Activated CD4-positive, alpha-beta T cell treated with anti-CD3 and anti-CD28 coated beads for 36 hours (primary cell): Measurements from ENCODE around the gene PMIS2. TPM values are rescaled to one million over a fixed set of nuclear protein-coding genes. Genes with fewer than 3 reads are reported as not detected.
"Not testable (repeated sequence)": the region's sequence is repeated elsewhere in the genome, so short reads cannot be mapped to it uniquely, and the experiment has no call there.

Source experiments
- ATAC-seq: fragments of 200-7000 bp; cut with Tn5 transposase; one replicate; pipeline ENCODE4 v1.10.0; 2021; ENCODE audit warnings: mild to moderate bottlenecking, moderate library complexity
- CTCF ChIA-PET: fragments of 350-600 bp; sonication (Branson Sonifier 250); formaldehyde crosslinking; loops from one replicate; lab custom pipeline; 2021; ENCODE audit warnings: antibody characterized with exemption; lab: Charles Lee
- POLR2A ChIA-PET: fragments of 350-600 bp; sonication (Branson Sonifier 250); formaldehyde crosslinking; loops from one replicate; lab custom pipeline; 2021; ENCODE audit warnings: antibody characterized with exemption, inconsistent platforms; lab: Charles Lee
- DNase-seq: peaks from one replicate; pipeline ENCODE4 v3.0.0-alpha.2; 2020
- H3K27ac Mint-ChIP-seq: one replicate; pipeline ENCODE4 v1.8.0; 2021; ENCODE audit warnings: mixed read lengths
- H3K27me3 Mint-ChIP-seq: one replicate; pipeline ENCODE4 v1.8.0; 2021; ENCODE audit warnings: mixed read lengths
- H3K36me3 Mint-ChIP-seq: one replicate; pipeline ENCODE4 v1.8.0; 2021; ENCODE audit warnings: low read depth, mixed read lengths
- H3K4me1 Mint-ChIP-seq: one replicate; pipeline ENCODE4 v1.8.0; 2021; ENCODE audit warnings: mixed read lengths
- H3K4me3 Mint-ChIP-seq: one replicate; pipeline ENCODE4 v1.8.0; 2021; ENCODE audit warnings: mild to moderate bottlenecking, moderate library complexity, mixed read lengths
- H3K9me3 Mint-ChIP-seq: one replicate; pipeline ENCODE4 v1.8.0; 2021; ENCODE audit warnings: low read depth, mixed read lengths
- intact Hi-C, 2 experiments: fragments of 100-400 bp; cut with DNase I in 1 of 2; cut with micrococcal nuclease in 1 of 2; formaldehyde crosslinking; loops; one replicate each; pipeline versions ENCODE4 v1.14.2 to v1.15.1; 2022 to 2024; cut with DNase I, micrococcal nuclease
- total RNA-seq, 2 experiments: library from RNA; stranded (reverse); gene quantifications; one replicate each; pipeline ENCODE4 v1.2.3, GENCODE V29; 2021

The PMIS2 gene
- total RNA-seq, 2 experiments from 2014 or later, result not detected

DNA sequence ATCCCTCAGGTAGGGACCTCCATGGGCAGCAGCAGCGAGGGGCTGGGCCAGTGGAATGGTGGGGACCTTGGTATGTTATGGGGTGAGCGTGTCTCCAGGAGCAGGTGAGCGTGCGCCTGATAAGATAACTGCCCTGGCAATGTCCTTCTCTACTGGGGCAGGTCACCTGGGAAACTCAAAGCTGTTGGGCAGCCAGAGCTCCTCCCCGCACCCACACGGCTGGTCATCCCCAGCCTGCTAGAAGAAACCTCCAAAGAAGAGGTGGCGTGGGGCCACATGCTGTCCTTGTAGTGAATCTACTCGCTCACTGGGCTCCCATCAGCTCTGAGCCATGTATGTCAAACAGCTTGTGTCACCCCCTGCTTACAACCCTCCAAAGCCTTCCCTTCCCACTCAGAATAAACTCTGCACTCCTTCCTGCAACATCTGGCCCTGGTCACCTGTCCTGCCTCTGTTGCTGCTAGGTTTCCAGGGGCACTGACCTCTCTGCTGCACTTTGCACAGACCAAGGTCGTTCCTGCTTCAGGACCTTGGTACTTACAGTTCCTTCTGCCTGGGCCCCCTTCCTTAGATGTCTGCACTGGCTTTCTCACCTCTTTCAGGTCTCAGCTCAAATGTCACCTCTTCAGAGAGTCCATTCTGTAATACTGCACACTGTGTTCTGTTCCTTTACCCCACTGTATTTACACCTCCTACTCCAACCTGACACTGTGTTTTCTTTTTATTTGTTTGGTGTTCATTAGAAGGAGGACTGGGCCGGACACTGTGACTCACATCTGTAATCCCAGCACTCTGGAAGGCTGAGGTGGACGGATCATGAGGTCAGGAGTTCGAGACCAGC lies 20.7 kb upstream of the PMIS2 start:
- Mint-ChIP-seq H3K4me1 (no peaks in the 10 kb centered on the region), H3K4me3 (no peak overlapping the region), H3K27ac (no peak overlapping the region), H3K9me3 (no peaks in the 10 kb centered on the region), H3K36me3 (no peaks in the 10 kb centered on the region), H3K27me3 (peaks cover 39% of the 10 kb centered on the region)
- DNase-seq (no peak), ATAC-seq (no peak)
- ChIA-PET POLR2A (no interaction called here), CTCF (interaction anchor here (1.0 kb wide), 1 partner anchor 9 kb away, joined by 4 read pairs; no protein-coding TSS in a partner anchor)
- intact Hi-C loops, result no loop called here

DNA sequence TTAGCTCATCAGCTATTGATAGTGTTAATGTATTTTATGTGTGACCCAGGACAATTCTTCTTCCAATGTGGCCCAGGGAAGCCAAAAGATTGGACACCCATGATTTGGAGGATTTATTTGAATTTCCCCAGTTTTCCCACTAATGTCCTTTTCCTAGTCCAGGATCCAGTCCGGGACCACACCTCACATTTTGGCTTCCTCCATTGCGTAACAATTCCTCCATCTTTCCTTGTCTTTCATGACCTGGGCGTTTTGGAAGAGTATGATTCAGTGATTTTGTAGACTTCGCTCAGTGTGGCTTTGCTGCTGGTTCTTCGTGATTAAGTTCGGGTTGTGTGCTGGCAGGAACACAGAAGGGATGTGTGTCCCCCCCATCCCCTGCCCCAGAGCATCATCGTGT lies 19.2 kb upstream of the PMIS2 start:
- H3K4me1 Mint-ChIP-seq, result no peaks in the 10 kb centered on the region
- H3K9me3 Mint-ChIP-seq, result no peaks in the 10 kb centered on the region
- no peak for DNase-seq
- peaks cover 35% of the 10 kb centered on the region for H3K27me3 Mint-ChIP-seq
- intact Hi-C loops, result no loop called here
- H3K27ac Mint-ChIP-seq, result no peak overlapping the region
- no peaks in the 10 kb centered on the region for H3K36me3 Mint-ChIP-seq
- ATAC-seq, result no peak
- ChIA-PET POLR2A (no interaction called here), CTCF (no interaction called here)
- no peak overlapping the region for H3K4me3 Mint-ChIP-seq

- POLR2A ChIA-PET, result no interaction called here
- peaks cover 25% of the 10 kb centered on the region for H3K27me3 Mint-ChIP-seq
These were observed 16.6 kb upstream of the PMIS2 start for GRCh38 chr19:35569281-35569781.

GRCh38 chr19:35571406-35571965 lies 14.5 kb upstream of the PMIS2 start:
- no peak overlapping the region for H3K4me3 Mint-ChIP-seq
- ChIA-PET POLR2A (no interaction called here), CTCF (no interaction called here)
- peak; percentile 55 for ATAC-seq
- DNase-seq, result no peak
- intact Hi-C loops, result no loop called here
- H3K4me1 Mint-ChIP-seq, result no peaks in the 10 kb centered on the region
- peaks cover 13% of the 10 kb centered on the region for H3K36me3 Mint-ChIP-seq
- peaks cover 11% of the 10 kb centered on the region for H3K9me3 Mint-ChIP-seq
- H3K27ac Mint-ChIP-seq, result no peak overlapping the region
- H3K27me3 Mint-ChIP-seq, result peaks cover 20% of the 10 kb centered on the region

More at GRCh38 chr19:35569281-35569781, 16.6 kb upstream of the PMIS2 start:
- H3K4me3 Mint-ChIP-seq, result no peak overlapping the region
- no peak for DNase-seq
- no peaks in the 10 kb centered on the region for H3K4me1 Mint-ChIP-seq
- CTCF ChIA-PET, result no interaction called here
- H3K27ac Mint-ChIP-seq, result no peak overlapping the region
- H3K9me3 Mint-ChIP-seq, result no peaks in the 10 kb centered on the region
- H3K36me3 Mint-ChIP-seq, result no peaks in the 10 kb centered on the region
- no peak for ATAC-seq
- intact Hi-C loops, result no loop called here

DNA sequence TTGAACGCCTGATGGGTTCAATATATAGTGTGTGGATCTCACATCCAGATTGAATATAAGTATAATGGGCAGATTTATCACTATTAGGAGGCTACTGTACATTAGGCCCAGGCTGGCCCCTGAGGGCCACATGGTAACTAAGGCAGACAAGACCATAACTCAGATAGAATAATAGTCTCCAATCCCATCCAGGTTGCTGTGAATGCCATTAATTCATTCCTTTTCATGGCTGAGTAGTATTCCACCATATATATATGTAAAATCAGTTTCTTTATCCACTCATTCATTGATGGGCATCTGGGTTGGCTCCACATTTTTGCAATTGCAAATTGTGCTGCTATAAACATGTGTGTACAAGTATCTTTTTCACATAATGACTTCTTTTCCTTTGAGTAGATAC lies 8.1 kb upstream of the PMIS2 start:
- peaks cover 18% of the 10 kb centered on the region for H3K36me3 Mint-ChIP-seq
- H3K9me3 Mint-ChIP-seq, result peaks cover 18% of the 10 kb centered on the region
- POLR2A ChIA-PET, result no interaction called here
- DNase-seq, result no peak
- H3K4me3 Mint-ChIP-seq, result no peak overlapping the region
- no peak for ATAC-seq
- intact Hi-C loops, result no loop called here
- no peak overlapping the region for H3K27ac Mint-ChIP-seq
- H3K27me3 Mint-ChIP-seq, result peaks cover 2% of the 10 kb centered on the region
- CTCF ChIA-PET, result interaction anchor here (1.3 kb wide), 1 partner anchor 13 kb away, joined by 3 read pairs; no protein-coding TSS in a partner anchor
- no peaks in the 10 kb centered on the region for H3K4me1 Mint-ChIP-seq

GRCh38 chr19:35578707-35579106 lies 7.3 kb upstream of the PMIS2 start:
- Mint-ChIP-seq H3K4me1 (no peaks in the 10 kb centered on the region), H3K27ac (no peak overlapping the region), H3K9me3 (peaks cover 18% of the 10 kb centered on the region), H3K36me3 (peaks cover 18% of the 10 kb centered on the region), H3K27me3 (peaks cover 5% of the 10 kb centered on the region), H3K4me3 (no peak overlapping the region)
- ATAC-seq (no peak), DNase-seq (no peak)
- intact Hi-C loops, result no loop called here
- CTCF ChIA-PET, result interaction anchor here (0.8 to 1.3 kb wide), 2 partner anchors 13 to 31 kb away, joined by 3 read pairs; no protein-coding TSS in a partner anchor
- POLR2A ChIA-PET, result no interaction called here

GRCh38 chr19:35582760-35583159 lies 3.2 kb upstream of the PMIS2 start:
- POLR2A ChIA-PET, result interaction anchor here (0.6 kb wide), 1 partner anchor 180 kb away, joined by 5 read pairs; no protein-coding TSS in a partner anchor
- ATAC-seq, result no peak

DNA sequence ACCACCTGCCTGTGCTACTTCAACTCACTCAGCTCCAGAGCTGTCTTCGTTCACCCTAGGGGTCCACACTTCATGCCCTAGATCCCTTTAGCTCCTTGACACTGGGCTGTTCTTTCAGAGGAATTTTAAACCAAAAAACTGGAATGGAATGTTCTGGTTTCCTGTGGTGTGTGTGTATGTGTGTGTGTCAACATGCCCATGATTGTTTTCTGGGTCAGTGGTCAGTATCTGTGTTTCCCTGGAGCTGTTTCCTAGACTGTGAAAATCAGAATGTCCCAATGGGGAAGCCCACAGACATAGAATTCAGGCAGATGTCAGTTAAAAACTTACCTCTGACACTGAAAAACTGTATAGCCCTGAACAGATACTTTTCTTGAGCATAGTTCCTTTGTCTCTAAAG lies 1.3 kb downstream of the PMIS2 start:
- Mint-ChIP-seq H3K4me1 (no peaks in the 10 kb centered on the region), H3K27ac (no peak overlapping the region), H3K27me3 (peaks cover 14% of the 10 kb centered on the region), H3K4me3 (no peak overlapping the region), H3K36me3 (no peaks in the 10 kb centered on the region), H3K9me3 (no peaks in the 10 kb centered on the region)
- intact Hi-C loops, result no loop called here
- ATAC-seq (no peak), DNase-seq (no peak)
- ChIA-PET POLR2A (no interaction called here), CTCF (interaction anchor here (0.5 to 1.1 kb wide), 4 partner anchors 12 to 229 kb away, joined by 3 to 5 read pairs (median 3); no protein-coding TSS in a partner anchor)

More at GRCh38 chr19:35582760-35583159, 3.2 kb upstream of the PMIS2 start:
- H3K4me1 Mint-ChIP-seq, result no peaks in the 10 kb centered on the region
- no peaks in the 10 kb centered on the region for H3K9me3 Mint-ChIP-seq
- no peak for DNase-seq
- H3K4me3 Mint-ChIP-seq, result no peak overlapping the region
- no peak overlapping the region for H3K27ac Mint-ChIP-seq
- intact Hi-C loops, result no loop called here
- CTCF ChIA-PET, result no interaction called here
- no peaks in the 10 kb centered on the region for H3K36me3 Mint-ChIP-seq
- H3K27me3 Mint-ChIP-seq, result peaks cover 14% of the 10 kb centered on the region

DNA sequence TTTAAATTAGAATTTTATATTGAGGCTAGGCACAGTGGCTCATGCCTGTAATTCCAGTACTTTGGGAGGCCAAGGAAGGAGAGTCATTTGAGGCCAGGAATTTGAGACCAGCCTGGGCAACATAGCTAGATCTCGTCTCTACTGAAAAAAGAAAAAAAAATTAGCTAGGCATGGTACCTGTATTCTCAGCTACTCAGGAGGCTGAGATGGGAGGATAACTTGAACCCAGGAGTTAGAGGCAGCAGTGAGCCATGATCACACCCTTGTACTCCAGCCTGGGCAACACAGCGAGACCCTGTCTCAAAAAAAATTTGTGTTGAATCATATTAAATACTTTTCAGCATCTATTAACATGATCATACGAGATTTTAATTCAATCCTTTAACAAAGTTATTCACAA lies 4.9 kb downstream of the PMIS2 start:
- CTCF ChIA-PET, result interaction anchor here (0.7 to 3.7 kb wide), 4 partner anchors 12 to 81 kb away, joined by 3 to 20 read pairs (median 10); no protein-coding TSS in a partner anchor
- Mint-ChIP-seq H3K4me1 (no peaks in the 10 kb centered on the region), H3K4me3 (no peak overlapping the region), H3K36me3 (no peaks in the 10 kb centered on the region), H3K27ac (no peak overlapping the region), H3K27me3 (peaks cover 8% of the 10 kb centered on the region), H3K9me3 (no peaks in the 10 kb centered on the region)
- intact Hi-C loops, result loop anchor here in 1 of 2 experiments (5.0 kb wide), 1 partner anchor 239 kb away; no protein-coding TSS in a partner anchor
- POLR2A ChIA-PET, result no interaction called here
- ATAC-seq, result no peak
- DNase-seq, result no peak

DNA sequence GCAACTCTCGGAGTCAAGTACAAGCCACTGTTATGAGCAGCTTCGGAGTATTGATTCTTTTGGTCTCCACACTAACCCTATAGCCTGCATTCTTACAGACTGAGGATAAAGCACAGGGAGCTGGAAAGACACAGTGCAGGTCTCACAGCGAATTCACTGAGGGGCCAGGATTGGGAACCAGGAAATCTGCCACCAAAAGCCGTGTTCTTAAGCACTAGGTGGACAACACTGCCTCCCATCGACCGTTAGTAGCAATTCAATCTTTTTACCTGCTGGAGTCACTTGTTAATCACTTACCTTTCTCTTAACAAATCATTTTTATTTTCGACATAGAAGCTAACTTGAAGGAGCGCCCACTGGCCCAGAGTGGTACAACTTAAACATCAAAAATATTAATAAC lies 6.3 kb downstream of the PMIS2 start:
- Mint-ChIP-seq H3K4me3 (no peak overlapping the region), H3K36me3 (no peaks in the 10 kb centered on the region), H3K27ac (no peak overlapping the region), H3K4me1 (peaks cover 4% of the 10 kb centered on the region), H3K27me3 (peaks cover 4% of the 10 kb centered on the region), H3K9me3 (no peaks in the 10 kb centered on the region)
- DNase-seq (peak; percentile 49), ATAC-seq (no peak)
- intact Hi-C loops, result loop anchor here (1.0 to 5.0 kb wide), 3 partner anchors 43 to 240 kb away; no protein-coding TSS in a partner anchor
- POLR2A ChIA-PET, result no interaction called here
- CTCF ChIA-PET, result interaction anchor here (0.6 to 3.7 kb wide), 15 partner anchors 8 to 240 kb away, joined by 3 to 20 read pairs (median 3); partner anchors contain the start of gene COX6B1

DNA sequence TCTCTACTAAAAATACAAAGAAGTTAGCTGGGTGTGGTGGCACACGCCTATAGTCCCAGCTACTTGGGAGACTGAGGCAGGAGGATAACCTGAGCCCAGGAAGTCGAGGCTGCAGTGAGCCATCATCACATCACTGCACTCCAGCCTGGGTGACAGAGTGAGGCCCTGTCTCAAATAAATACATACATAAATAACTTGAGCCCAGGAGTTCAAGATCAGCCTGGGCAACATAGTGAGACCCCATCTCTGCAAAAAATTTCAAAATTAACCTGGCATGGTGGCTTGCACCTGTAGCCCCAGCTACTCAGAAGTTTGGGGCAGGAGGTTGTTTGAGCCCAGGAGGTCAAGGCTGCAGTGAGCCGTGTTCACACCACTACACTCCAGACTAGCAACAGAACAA lies 9.1 kb downstream of the PMIS2 start:
- intact Hi-C loops, H3K9me3 Mint-ChIP-seq: not testable (repeated sequence)

More for the DNA sequence above, 9.1 kb downstream of the PMIS2 start:
- DNase-seq, H3K4me1 Mint-ChIP-seq, ATAC-seq, CTCF ChIA-PET, H3K27me3 Mint-ChIP-seq, H3K4me3 Mint-ChIP-seq, POLR2A ChIA-PET, H3K36me3 Mint-ChIP-seq, H3K27ac Mint-ChIP-seq: not testable (repeated sequence)
